Brain microvascular endothelial cell (primary cell): ENCODE data around the gene TBKBP1.

Source experiments
- DNase-seq: peaks from one replicate; pipeline ENCODE4 v3.0.0-alpha.2; 2020
- H3K27ac ChIP-seq: fragments of 250-450 bp; sonication (Bioruptor Pico); 2 replicates; pipeline ENCODE4 v1.5.1; 2020; ENCODE audit warnings: mild to moderate bottlenecking, moderate library complexity
- H3K27me3 ChIP-seq: fragments of 250-450 bp; sonication (Bioruptor Pico); replicated peaks from 2 replicates; pipeline ENCODE4 v1.5.1; 2020; ENCODE audit warnings: mild to moderate bottlenecking
- H3K36me3 ChIP-seq: fragments of 250-450 bp; sonication (Bioruptor Pico); replicated peaks from 2 replicates; pipeline ENCODE4 v1.5.1; 2020; ENCODE audit warnings: mild to moderate bottlenecking
- H3K4me3 ChIP-seq: 2 replicates; pipeline ENCODE4 v1.5.1; 2011; ENCODE audit warnings: low read depth, mild to moderate bottlenecking, control low read depth, low read length, moderate library complexity
- CTCF ChIP-seq: IDR thresholded peaks from 2 replicates; pipeline ENCODE4 v1.5.1; 2011; ENCODE audit warnings: low read depth, mild to moderate bottlenecking, moderate library complexity, low read length, control low read depth, inconsistent platforms; ENCODE audit errors: missing control alignments
- in situ Hi-C: cut with HindIII; loops from 2 replicates; pipeline ENCODE4 v1.10.0; 2017; ENCODE audit warnings: low sequenced_read_pairs, low pct_ligation_motif_present

The TBKBP1 gene

DNA sequence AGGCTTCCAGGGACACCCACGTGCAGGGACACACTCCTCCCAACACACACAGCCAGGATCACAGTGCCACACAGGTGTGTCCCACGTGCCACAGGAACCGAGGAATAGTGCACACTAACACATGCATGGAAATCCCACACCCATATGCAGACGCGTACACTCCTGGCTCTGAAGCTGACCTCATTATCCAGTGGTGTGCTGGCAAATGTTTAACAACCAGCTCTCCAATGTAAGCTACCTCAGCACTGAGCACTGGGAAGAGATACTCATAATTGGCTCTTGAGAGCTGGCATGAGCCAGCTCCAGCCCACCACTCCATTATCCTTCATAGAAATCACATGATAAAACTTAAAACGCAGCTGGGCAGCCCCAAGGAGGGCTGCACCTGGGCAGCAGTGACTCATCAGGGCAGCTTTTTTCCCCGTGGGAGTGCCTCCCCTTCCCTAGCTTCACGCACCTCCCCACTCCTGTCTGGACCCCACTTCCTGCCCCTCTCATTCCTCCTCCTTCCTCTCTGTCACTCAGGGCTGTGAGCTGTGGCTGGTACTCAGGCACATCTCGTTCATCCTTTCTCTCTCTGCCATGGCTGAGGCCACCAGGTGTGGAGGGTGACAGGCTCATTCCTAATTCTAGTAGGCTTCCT lies 24.1 kb downstream of the TBKBP1 start:
- Histone ChIP-seq H3K27ac (no peak overlapping the region), H3K4me3 (no peak overlapping the region), H3K36me3 (no peaks in the 10 kb centered on the region), H3K27me3 (peaks cover 88% of the 10 kb centered on the region)
- no peak for DNase-seq
- in situ Hi-C loops, result no loop called here
- no peak for TF ChIP-seq CTCF

- TF ChIP-seq CTCF, result no peak
- peaks cover 84% of the 10 kb centered on the region for H3K27me3 ChIP-seq
- in situ Hi-C loops, result no loop called here
- H3K36me3 ChIP-seq, result no peaks in the 10 kb centered on the region
- no peak for DNase-seq
- no peak overlapping the region for H3K27ac ChIP-seq
- H3K4me3 ChIP-seq, result no peak overlapping the region
Measured at GRCh38 chr17:47718634-47719405, 24.9 kb downstream of the TBKBP1 start.

DNA sequence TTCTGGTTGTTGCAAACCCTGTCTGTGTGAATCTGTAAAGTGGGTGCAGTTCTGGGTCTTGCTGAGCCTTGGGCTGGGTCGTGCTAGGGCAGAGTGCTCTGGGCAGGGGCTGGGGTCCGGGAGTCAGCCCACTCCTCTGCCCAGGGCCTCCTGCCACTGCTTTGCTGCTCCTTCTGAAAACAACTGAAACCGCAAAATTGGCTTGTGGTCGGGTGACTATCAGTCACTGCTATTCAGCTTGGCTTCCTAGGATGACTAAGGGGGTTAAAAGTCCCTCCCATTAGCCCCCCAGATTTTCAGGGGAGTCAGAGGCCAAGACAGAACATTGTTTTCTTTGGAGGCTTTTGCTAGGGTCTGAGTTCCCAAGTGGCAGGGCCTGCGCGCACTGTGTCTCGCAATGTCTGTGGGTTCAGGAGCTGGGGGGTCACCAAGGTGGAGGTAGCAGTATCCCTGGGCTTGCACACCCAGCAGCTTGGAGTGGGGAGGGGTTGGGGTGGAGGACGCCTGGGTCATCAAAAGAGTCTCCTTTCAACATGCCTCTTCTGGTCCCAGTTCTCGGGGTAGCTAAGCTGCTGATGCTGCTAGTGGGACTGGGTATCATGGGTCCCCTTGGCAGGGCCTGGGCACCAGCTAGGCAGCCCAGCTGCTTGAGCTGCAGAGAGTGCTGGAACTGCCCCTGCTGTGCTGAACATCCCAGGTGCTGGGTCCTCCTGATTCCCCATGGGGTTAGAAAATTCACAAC lies 25.6 kb downstream of the TBKBP1 start:
- Histone ChIP-seq H3K27me3 (peaks cover 83% of the 10 kb centered on the region), H3K36me3 (no peaks in the 10 kb centered on the region), H3K27ac (no peak overlapping the region), H3K4me3 (no peak overlapping the region)
- in situ Hi-C loops, result no loop called here
- TF ChIP-seq CTCF, result no peak
- DNase-seq, result peak; percentile 75

GRCh38 chr17:47720196-47720595 lies 26.2 kb downstream of the TBKBP1 start:
- Histone ChIP-seq H3K4me3 (no peak overlapping the region), H3K27ac (no peak overlapping the region), H3K36me3 (no peaks in the 10 kb centered on the region), H3K27me3 (peaks cover 83% of the 10 kb centered on the region)
- TF ChIP-seq CTCF, result no peak
- in situ Hi-C loops, result no loop called here
- DNase-seq, result no peak

GRCh38 chr17:47720754-47721533 lies 27.0 kb downstream of the TBKBP1 start:
- in situ Hi-C loops, result no loop called here
- no peak overlapping the region for H3K4me3 ChIP-seq

More at GRCh38 chr17:47720754-47721533, 27.0 kb downstream of the TBKBP1 start:
- no peak for DNase-seq
- Histone ChIP-seq H3K36me3 (no peaks in the 10 kb centered on the region), H3K27ac (no peak overlapping the region), H3K27me3 (peaks cover 83% of the 10 kb centered on the region)
- no peak for TF ChIP-seq CTCF
